ENCODE data around the gene ETNPPL.
A peak's percentile ranks its signal among the peaks of the same experiment; 100 is the strongest.

Gene ETNPPL

GRCh38 chr4:108762559-108763225 lies at the start of gene ETNPPL:
TSS of gene ETNPPL (minus strand) at chr4:108763053. CDS start at chr4:108762898, 155 bp downstream.
- FAIRE-seq, result no peak

- FAIRE-seq, result no peak
Observed at GRCh38 chr4:108811486-108811885, 48.6 kb upstream of the ETNPPL start.

GRCh38 chr4:108810087-108810486 lies 47.2 kb upstream of the ETNPPL start:
- no peak for FAIRE-seq

GRCh38 chr4:108804648-108805273 lies 41.9 kb upstream of the ETNPPL start:
- FAIRE-seq, result no peak

- no peak for FAIRE-seq
Observed at GRCh38 chr4:108799306-108799705, 36.5 kb upstream of the ETNPPL start.

- FAIRE-seq, result no peak
Observed at GRCh38 chr4:108796173-108796572, 33.3 kb upstream of the ETNPPL start.

GRCh38 chr4:108795733-108796132 lies 32.9 kb upstream of the ETNPPL start:
- FAIRE-seq, result no peak

- FAIRE-seq, result no peak
Observed at GRCh38 chr4:108794136-108794535, 31.3 kb upstream of the ETNPPL start.

GRCh38 chr4:108793415-108793814 lies 30.6 kb upstream of the ETNPPL start:
- FAIRE-seq, result no peak

GRCh38 chr4:108788731-108789130 lies 25.9 kb upstream of the ETNPPL start:
- FAIRE-seq, result no peak

GRCh38 chr4:108787724-108788123 lies 24.9 kb upstream of the ETNPPL start:
- FAIRE-seq, result no peak

GRCh38 chr4:108787106-108787505 lies 24.3 kb upstream of the ETNPPL start:
- no peak for FAIRE-seq

GRCh38 chr4:108786351-108786750 lies 23.5 kb upstream of the ETNPPL start:
- FAIRE-seq, result no peak

- FAIRE-seq, result peak; percentile 67
Observed at GRCh38 chr4:108783665-108784463, 21.0 kb upstream of the ETNPPL start.

- FAIRE-seq, result no peak
Observed at GRCh38 chr4:108779958-108780357, 17.1 kb upstream of the ETNPPL start.

- no peak for FAIRE-seq
Observed at GRCh38 chr4:108777388-108777787, 14.5 kb upstream of the ETNPPL start.

- no peak for FAIRE-seq
Observed at GRCh38 chr4:108775921-108776320, 13.1 kb upstream of the ETNPPL start.

GRCh38 chr4:108774809-108775530 lies 12.1 kb upstream of the ETNPPL start:
- no peak for FAIRE-seq

- no peak for FAIRE-seq
Observed at GRCh38 chr4:108772402-108772801, 9.5 kb upstream of the ETNPPL start.

- no peak for FAIRE-seq
Observed at GRCh38 chr4:108766058-108766457, 3.2 kb upstream of the ETNPPL start.

GRCh38 chr4:108763986-108764385 lies 1.1 kb upstream of the ETNPPL start:
- FAIRE-seq, result no peak

- FAIRE-seq, result no peak
Observed at GRCh38 chr4:108763226-108763593, 357 bp upstream of the ETNPPL start.

- FAIRE-seq, result no peak
Observed at GRCh38 chr4:108758498-108758897, 4.4 kb downstream of the ETNPPL start.
